Activated naive CD8-positive, alpha-beta T cell treated with anti-CD3 and anti-CD28 coated beads for 36 hours (primary cell): ENCODE data around the gene AIMP1. TPM values are rescaled to one million over a fixed set of nuclear protein-coding genes. Genes with fewer than 3 reads are reported as not detected.

Experiments
- DNase-seq: peaks from one replicate; pipeline ENCODE4 v3.0.0; 2021
- H3K27ac Mint-ChIP-seq: one replicate; pipeline ENCODE4 v1.8.0; 2022; ENCODE audit warnings: mild to moderate bottlenecking, moderate library complexity, mixed read lengths
- H3K27me3 Mint-ChIP-seq: one replicate; pipeline ENCODE4 v1.8.0; 2022; ENCODE audit warnings: mild to moderate bottlenecking, mixed read lengths
- H3K36me3 Mint-ChIP-seq: one replicate; pipeline ENCODE4 v1.8.0; 2021; ENCODE audit warnings: mild to moderate bottlenecking, mixed read lengths
- H3K4me1 Mint-ChIP-seq: one replicate; pipeline ENCODE4 v1.8.0; 2021; ENCODE audit warnings: mixed read lengths
- H3K4me3 Mint-ChIP-seq: one replicate; pipeline ENCODE4 v1.8.0; 2022; ENCODE audit warnings: mild to moderate bottlenecking, moderate library complexity, mixed read lengths
- H3K9me3 Mint-ChIP-seq: one replicate; pipeline ENCODE4 v1.8.0; 2022; ENCODE audit warnings: mixed read lengths
- total RNA-seq, 2 experiments: library from RNA; stranded (reverse); gene quantifications; one replicate each; pipeline ENCODE4 v1.2.3, GENCODE V29; 2021

The AIMP1 gene
- total RNA-seq, 2 experiments from 2014 or later = 77.5 to 84.4 TPM

- Mint-ChIP-seq H3K27me3 (no peaks in the 10 kb centered on the region), H3K9me3 (no peaks in the 10 kb centered on the region), H3K4me1 (peaks cover 4% of the 10 kb centered on the region), H3K4me3 (no peak overlapping the region), H3K27ac (no peak overlapping the region), H3K36me3 (peaks cover 8% of the 10 kb centered on the region)
- DNase-seq = no peak
Measured at GRCh38 chr4:106353786-106354185, 37.4 kb downstream of the AIMP1 start.

GRCh38 chr4:106355193-106355592, 38.8 kb downstream of the AIMP1 start:
- no peaks in the 10 kb centered on the region for H3K9me3 Mint-ChIP-seq
- DNase-seq = no peak
- peaks cover 4% of the 10 kb centered on the region for H3K36me3 Mint-ChIP-seq
- H3K27me3 Mint-ChIP-seq = no peaks in the 10 kb centered on the region
- no peak overlapping the region for H3K27ac Mint-ChIP-seq
- no peak overlapping the region for H3K4me3 Mint-ChIP-seq
- H3K4me1 Mint-ChIP-seq = peaks cover 4% of the 10 kb centered on the region

GRCh38 chr4:106358899-106359298, 42.5 kb downstream of the AIMP1 start:
- no peak overlapping the region for H3K4me3 Mint-ChIP-seq
- H3K27me3 Mint-ChIP-seq = peaks cover under 1% of the 10 kb centered on the region
- no peaks in the 10 kb centered on the region for H3K36me3 Mint-ChIP-seq
- H3K4me1 Mint-ChIP-seq = peaks cover 4% of the 10 kb centered on the region
- H3K9me3 Mint-ChIP-seq = no peaks in the 10 kb centered on the region
- no peak overlapping the region for H3K27ac Mint-ChIP-seq
- no peak for DNase-seq

GRCh38 chr4:106362086-106362825, 45.9 kb downstream of the AIMP1 start:
- Mint-ChIP-seq H3K4me3 (no peak overlapping the region), H3K27ac (no peak overlapping the region), H3K36me3 (no peaks in the 10 kb centered on the region), H3K4me1 (no peaks in the 10 kb centered on the region), H3K9me3 (no peaks in the 10 kb centered on the region), H3K27me3 (peaks cover 6% of the 10 kb centered on the region)
- no peak for DNase-seq

GRCh38 chr4:106364282-106364681, 47.9 kb downstream of the AIMP1 start:
- H3K4me3 Mint-ChIP-seq = no peak overlapping the region
- peaks cover 11% of the 10 kb centered on the region for H3K27me3 Mint-ChIP-seq
- no peak for DNase-seq
- no peak overlapping the region for H3K27ac Mint-ChIP-seq
- H3K36me3 Mint-ChIP-seq = no peaks in the 10 kb centered on the region
- H3K4me1 Mint-ChIP-seq = no peaks in the 10 kb centered on the region
- no peaks in the 10 kb centered on the region for H3K9me3 Mint-ChIP-seq

GRCh38 chr4:106365613-106366012, 49.3 kb downstream of the AIMP1 start:
- no peaks in the 10 kb centered on the region for H3K9me3 Mint-ChIP-seq
- no peak for DNase-seq
- H3K4me3 Mint-ChIP-seq = no peak overlapping the region
- H3K27ac Mint-ChIP-seq = no peak overlapping the region
- no peaks in the 10 kb centered on the region for H3K36me3 Mint-ChIP-seq
- H3K27me3 Mint-ChIP-seq = peaks cover 22% of the 10 kb centered on the region
- H3K4me1 Mint-ChIP-seq = no peaks in the 10 kb centered on the region

GRCh38 chr4:106366026-106366425, 49.7 kb downstream of the AIMP1 start:
- no peak for DNase-seq
- Mint-ChIP-seq H3K27me3 (peaks cover 22% of the 10 kb centered on the region), H3K27ac (no peak overlapping the region), H3K36me3 (no peaks in the 10 kb centered on the region), H3K4me1 (no peaks in the 10 kb centered on the region), H3K9me3 (no peaks in the 10 kb centered on the region), H3K4me3 (no peak overlapping the region)

GRCh38 chr4:106367072-106367471, 50.7 kb downstream of the AIMP1 start:
- no peak for DNase-seq
- Mint-ChIP-seq H3K27ac (no peak overlapping the region), H3K27me3 (peaks cover 24% of the 10 kb centered on the region), H3K9me3 (no peaks in the 10 kb centered on the region), H3K4me1 (no peaks in the 10 kb centered on the region), H3K4me3 (no peak overlapping the region), H3K36me3 (no peaks in the 10 kb centered on the region)

GRCh38 chr4:106368678-106369077, 52.3 kb downstream of the AIMP1 start, which contains the start of gene GIMD1:
TSS of gene GIMD1 (minus strand) at chr4:106368778. CDS start at chr4:106367435, 1,343 bp downstream.
- Mint-ChIP-seq H3K4me3 (no peak within 1 kb of the TSS), H3K4me1 (no peaks in the 10 kb centered on the region), H3K36me3 (no peaks in the 10 kb centered on the region), H3K27me3 (peaks cover 30% of the 10 kb centered on the region), H3K9me3 (no peaks in the 10 kb centered on the region), H3K27ac (no peak within 1 kb of the TSS)
- DNase-seq = no peak

- Mint-ChIP-seq H3K9me3 (no peaks in the 10 kb centered on the region), H3K4me3 (no peak overlapping the region), H3K36me3 (no peaks in the 10 kb centered on the region), H3K27me3 (peaks cover 26% of the 10 kb centered on the region), H3K4me1 (no peaks in the 10 kb centered on the region), H3K27ac (no peak overlapping the region)
- DNase-seq = no peak
Measured at GRCh38 chr4:106369456-106370060, 53.2 kb downstream of the AIMP1 start.

GRCh38 chr4:106370214-106370613, 53.9 kb downstream of the AIMP1 start:
- Mint-ChIP-seq H3K36me3 (no peaks in the 10 kb centered on the region), H3K9me3 (no peaks in the 10 kb centered on the region), H3K27ac (no peak overlapping the region), H3K4me3 (no peak overlapping the region), H3K4me1 (no peaks in the 10 kb centered on the region), H3K27me3 (peaks cover 26% of the 10 kb centered on the region)
- no peak for DNase-seq

- no peak overlapping the region for H3K27ac Mint-ChIP-seq
- H3K27me3 Mint-ChIP-seq = peaks cover 26% of the 10 kb centered on the region
- no peaks in the 10 kb centered on the region for H3K9me3 Mint-ChIP-seq
- H3K4me1 Mint-ChIP-seq = no peaks in the 10 kb centered on the region
- DNase-seq = no peak
- no peaks in the 10 kb centered on the region for H3K36me3 Mint-ChIP-seq
- no peak overlapping the region for H3K4me3 Mint-ChIP-seq
Measured at GRCh38 chr4:106371161-106371560, 54.8 kb downstream of the AIMP1 start.

- DNase-seq = no peak
- H3K27ac Mint-ChIP-seq = no peak overlapping the region
- H3K27me3 Mint-ChIP-seq = peaks cover 26% of the 10 kb centered on the region
- H3K4me3 Mint-ChIP-seq = no peak overlapping the region
- H3K36me3 Mint-ChIP-seq = no peaks in the 10 kb centered on the region
- no peaks in the 10 kb centered on the region for H3K4me1 Mint-ChIP-seq
- H3K9me3 Mint-ChIP-seq = no peaks in the 10 kb centered on the region
Measured at GRCh38 chr4:106373026-106373425, 56.7 kb downstream of the AIMP1 start.

- no peak for DNase-seq
- no peak overlapping the region for H3K4me3 Mint-ChIP-seq
- no peaks in the 10 kb centered on the region for H3K27me3 Mint-ChIP-seq
- no peaks in the 10 kb centered on the region for H3K36me3 Mint-ChIP-seq
- H3K4me1 Mint-ChIP-seq = no peaks in the 10 kb centered on the region
- H3K9me3 Mint-ChIP-seq = no peaks in the 10 kb centered on the region
- H3K27ac Mint-ChIP-seq = no peak overlapping the region
Measured at GRCh38 chr4:106380179-106380578, 63.8 kb downstream of the AIMP1 start.

GRCh38 chr4:106384878-106385277, 68.5 kb downstream of the AIMP1 start:
- Mint-ChIP-seq H3K4me3 (no peak overlapping the region), H3K4me1 (no peaks in the 10 kb centered on the region), H3K27ac (no peak overlapping the region), H3K27me3 (no peaks in the 10 kb centered on the region), H3K9me3 (no peaks in the 10 kb centered on the region), H3K36me3 (no peaks in the 10 kb centered on the region)
- DNase-seq = no peak

- H3K9me3 Mint-ChIP-seq = no peaks in the 10 kb centered on the region
- H3K4me1 Mint-ChIP-seq = no peaks in the 10 kb centered on the region
- DNase-seq = no peak
- no peak overlapping the region for H3K27ac Mint-ChIP-seq
- H3K4me3 Mint-ChIP-seq = no peak overlapping the region
- H3K36me3 Mint-ChIP-seq = no peaks in the 10 kb centered on the region
- no peaks in the 10 kb centered on the region for H3K27me3 Mint-ChIP-seq
Measured at GRCh38 chr4:106385853-106386393, 69.6 kb downstream of the AIMP1 start.
